GM19463 (cell line): ENCODE data around the gene DGCR6L.
"Not testable (repeated sequence)": the region's sequence is repeated elsewhere in the genome, so short reads cannot be mapped to it uniquely, and the experiment has no call there.

Experiments
- ATAC-seq: cut with Tn5 transposase; IDR thresholded peaks from one replicate; pipeline ENCODE4 v1.9.1; 2021; ENCODE audit warnings: mild to moderate bottlenecking, moderate library complexity; ENCODE audit not compliant: unreplicated experiment

The DGCR6L gene

DNA sequence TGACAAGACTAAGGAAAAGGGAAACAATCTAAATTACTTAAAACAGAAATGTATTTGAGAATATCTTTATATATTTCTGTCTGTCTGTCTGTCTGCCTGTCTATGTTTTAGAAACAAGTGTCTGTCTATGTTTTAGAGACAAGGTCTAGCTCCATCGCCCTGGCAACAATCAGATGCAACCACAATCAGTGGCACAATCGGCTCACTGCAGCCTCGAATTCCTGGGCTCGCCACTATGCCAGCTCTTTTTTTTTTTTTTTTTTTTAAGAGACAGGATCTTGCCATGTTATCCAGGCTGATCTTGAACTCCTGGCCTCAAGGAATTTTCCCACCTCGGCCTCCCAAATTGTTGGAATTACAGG is 8.7 kb upstream of the DGCR6L start:
- ATAC-seq, result not testable (repeated sequence)

DNA sequence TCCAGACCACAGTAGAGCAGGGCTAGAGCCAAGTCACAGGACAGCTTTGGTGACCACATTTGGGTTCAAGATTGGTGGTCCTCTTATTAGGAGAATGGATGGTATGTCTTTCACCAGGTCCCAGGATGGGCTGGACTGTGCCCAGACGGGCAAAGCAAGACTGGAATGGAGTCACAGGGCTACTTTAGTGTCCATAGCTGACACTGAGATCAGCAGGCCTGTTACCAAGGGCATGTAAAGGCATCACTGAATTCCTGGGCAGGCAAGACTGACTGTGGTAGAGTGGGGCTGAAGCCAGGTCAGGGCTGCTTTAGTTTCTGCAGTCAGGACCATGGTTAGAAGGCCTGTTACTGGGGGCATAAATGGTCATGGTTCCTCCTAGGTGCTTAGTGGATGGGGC is 6.1 kb upstream of the DGCR6L start:
- ATAC-seq, result not testable (repeated sequence)

- ATAC-seq, result no peak
Measured at GRCh38 chr22:20324139-20324516, 4.3 kb upstream of the DGCR6L start.

- not testable (repeated sequence) for ATAC-seq
Measured at GRCh38 chr22:20321552-20322211, 1.8 kb upstream of the DGCR6L start.

DNA sequence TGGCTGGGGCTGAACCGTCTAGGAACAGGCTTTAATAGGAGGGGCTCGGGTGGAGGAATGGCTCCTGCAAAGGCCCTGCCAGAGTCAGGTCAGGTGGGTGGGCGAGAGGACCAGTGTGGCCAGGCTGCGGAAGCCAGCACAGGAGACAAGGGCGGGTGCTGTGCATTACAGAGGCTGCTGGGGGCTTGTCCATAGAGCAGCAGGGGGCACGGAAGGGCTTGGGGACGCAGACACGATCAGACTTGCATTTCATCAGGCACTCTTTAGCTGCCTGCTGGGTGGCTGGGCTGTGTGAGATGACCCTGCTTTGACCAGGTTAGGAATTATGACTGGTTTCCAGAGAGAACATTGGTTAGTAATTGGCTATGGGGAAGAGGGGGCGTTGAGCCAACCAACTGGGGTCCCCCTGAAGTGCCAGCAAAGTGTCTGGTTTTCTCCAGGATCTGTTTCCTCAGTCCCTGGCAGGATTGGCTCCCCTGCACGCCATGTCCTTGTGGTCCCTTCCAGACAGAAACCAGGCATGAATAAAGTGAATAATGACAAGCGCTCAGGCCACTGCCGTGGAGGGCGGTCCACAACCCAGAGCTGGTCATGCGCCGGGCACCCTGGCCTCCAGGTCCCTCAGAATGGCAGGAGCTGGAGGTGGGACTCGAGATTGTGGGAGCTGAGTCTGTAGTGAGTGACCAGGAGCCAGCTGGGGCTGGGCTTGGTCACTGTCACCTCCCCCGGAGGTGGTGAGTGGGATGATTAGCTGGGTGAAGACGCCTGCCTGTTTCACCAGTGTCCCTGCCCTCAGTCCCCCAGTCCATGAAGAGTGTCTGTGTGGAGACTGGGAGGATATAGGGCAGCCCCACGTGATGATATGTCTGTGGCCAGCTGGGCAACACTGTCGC is 1.0 kb upstream of the DGCR6L start:
- ATAC-seq, result not testable (repeated sequence)

DNA sequence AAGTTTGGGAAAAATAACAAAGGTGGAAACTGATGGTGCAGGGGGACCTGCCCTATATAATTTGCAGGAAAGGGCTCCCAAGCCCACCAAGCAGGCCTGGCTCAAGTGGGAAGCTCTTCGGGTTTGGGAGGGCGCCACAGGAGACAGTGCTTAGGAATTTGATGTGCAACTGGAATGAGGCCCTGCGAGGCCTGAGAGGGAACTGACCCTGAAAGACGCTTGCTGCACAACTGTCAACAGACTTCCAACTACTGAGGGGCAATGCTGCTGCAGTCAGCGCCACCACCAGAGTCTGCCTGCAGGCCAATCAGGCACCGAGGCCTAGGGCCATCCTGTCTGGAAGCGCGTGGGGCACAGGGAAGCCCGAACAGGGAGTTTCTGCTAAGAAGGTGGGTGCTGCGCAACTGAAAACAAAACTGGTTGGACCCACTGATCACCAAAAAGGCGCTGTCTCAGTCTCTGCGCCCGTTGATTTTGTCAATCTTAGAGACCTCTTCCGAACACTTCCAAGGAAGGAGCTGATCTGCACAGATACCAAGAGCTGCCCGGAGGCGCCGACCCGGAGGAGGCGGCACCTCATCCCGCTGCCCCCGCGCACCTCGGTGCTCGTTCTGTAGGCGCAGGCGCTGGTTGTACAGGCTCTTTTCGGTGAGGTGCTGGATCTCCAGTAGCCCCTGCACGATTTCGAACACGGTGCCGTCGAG is 667 bp downstream of the DGCR6L start:
- ATAC-seq, result no peak

GRCh38 chr22:20318043-20318688 is 1.7 kb downstream of the DGCR6L start:
- ATAC-seq, result not testable (repeated sequence)

- not testable (repeated sequence) for ATAC-seq
Measured at GRCh38 chr22:20317402-20318042, 2.3 kb downstream of the DGCR6L start.

GRCh38 chr22:20316844-20317401 is 2.9 kb downstream of the DGCR6L start:
- ATAC-seq, result no peak

DNA sequence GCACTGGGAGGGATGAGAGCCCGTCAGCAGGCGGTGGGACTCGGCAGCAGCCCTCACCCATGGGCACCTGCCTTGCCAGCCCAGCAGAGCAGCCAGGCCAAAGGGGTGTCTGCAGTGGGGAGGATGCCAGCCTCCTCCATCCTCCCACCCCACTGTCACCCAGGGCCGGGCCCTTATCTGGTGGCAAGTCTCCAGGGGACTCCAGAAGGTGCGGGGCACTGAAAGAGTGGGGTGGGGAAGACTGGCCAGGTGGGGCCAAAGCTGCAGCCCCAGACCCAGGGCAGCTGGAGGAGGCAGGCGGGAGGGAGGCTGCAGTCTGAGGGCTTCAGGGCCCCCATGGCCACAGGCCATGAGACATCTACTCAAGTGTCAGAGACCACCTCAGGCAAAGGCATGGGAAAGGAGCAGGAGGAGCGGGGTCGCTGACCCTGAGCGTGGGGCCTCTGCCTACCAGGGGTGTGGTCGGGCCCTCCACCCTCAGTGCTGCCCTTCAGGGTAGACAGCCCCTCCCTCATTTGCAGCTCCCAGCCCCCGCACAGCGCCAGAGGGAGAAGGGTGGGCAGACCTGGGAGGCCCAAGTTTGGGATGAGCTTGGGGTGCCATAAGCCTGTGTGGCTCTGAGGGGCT is 3.5 kb downstream of the DGCR6L start:
- no peak for ATAC-seq

- no peak for ATAC-seq
Measured at GRCh38 chr22:20315337-20316216, 4.3 kb downstream of the DGCR6L start.

DNA sequence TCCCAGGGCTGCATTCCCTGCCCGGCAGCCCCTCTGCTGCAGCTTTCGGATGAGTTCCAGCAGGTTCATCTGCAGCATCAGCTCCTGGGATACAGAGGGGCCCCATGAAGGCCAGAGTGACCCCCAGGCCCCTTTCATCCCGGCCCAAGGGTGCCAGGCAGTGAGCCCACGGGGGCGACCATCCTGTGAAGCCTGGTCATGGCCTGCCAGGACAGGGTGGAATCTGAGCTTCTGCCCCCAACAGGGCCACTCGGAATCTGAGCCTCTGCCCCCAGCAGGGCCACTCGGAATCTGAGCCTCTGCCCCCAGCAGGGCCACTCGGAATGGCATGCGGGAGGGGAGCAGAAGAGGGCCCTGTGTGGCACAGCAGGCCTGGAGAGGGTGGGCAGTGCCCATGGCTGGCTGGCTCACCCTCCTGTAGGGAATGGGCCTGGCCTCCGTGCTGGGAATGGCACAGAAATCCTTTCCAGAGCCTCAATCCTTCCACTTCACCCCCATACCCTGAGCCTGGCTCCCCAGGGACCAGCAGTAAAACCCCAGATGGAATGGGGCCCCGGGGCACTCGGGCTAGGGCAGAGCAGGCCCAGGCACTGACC is 5.0 kb downstream of the DGCR6L start:
- ATAC-seq, result not testable (repeated sequence)

GRCh38 chr22:20314206-20314605 is 5.7 kb downstream of the DGCR6L start:
- ATAC-seq, result not testable (repeated sequence)

GRCh38 chr22:20313306-20314077 is 6.4 kb downstream of the DGCR6L start:
- not testable (repeated sequence) for ATAC-seq

- ATAC-seq, result no peak
Measured at GRCh38 chr22:20312396-20313191, 7.3 kb downstream of the DGCR6L start.

DNA sequence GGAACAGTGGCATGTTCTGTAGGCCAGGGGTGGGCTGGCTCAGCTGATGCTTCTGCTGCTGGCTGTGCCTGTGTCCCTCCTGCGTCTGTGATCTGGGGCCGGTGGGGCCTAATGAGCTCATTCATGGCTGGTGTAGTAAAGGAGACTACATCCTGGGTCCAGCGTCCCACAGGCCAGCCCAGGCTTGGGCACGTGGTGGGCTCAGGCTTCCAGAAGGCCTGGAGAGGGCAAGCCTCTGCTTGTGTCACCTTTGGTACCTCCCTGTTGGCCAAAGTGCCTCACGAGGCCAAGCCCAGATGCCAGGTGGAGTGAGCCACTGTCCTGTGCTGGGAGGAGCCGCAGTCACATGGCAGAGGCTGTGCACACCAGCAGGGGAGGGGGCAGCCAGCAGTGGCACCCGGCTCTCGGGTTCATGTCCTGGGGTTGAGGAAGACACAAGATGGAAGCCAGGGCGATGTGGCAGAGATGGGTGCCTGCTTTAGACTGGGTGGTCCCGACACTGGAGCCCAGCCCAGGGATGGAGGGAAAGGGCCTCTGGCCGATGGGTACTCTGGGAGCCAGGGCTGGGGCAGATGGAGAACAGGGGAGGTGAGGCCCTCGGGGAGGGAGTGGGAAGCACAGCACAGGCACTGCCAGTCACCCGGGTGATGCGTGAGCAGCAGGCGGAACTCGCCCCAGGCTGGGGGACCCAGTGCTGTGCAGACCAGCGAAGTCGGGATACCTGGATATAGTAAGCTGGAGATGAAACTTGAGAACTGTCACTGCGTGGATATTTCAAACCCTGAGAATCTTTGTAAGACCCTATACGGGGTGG is 8.4 kb downstream of the DGCR6L start:
- not testable (repeated sequence) for ATAC-seq
